Gastrocnemius medialis (tissue), 4 donors: Measurements from ENCODE around the gene TTLL9. TPM values are rescaled to one million over a fixed set of nuclear protein-coding genes. Genes with fewer than 3 reads are reported as not detected.

Experiments used
- ATAC-seq, 2 donors: fragments of 150-250 bp; one replicate each; pipeline ENCODE4 v1.9.1; 2016
- DNase-seq, 2 donors: peaks; one replicate each; pipeline ENCODE4 v3.0.0-alpha.2; 2019
- H3K27ac ChIP-seq, 4 donors: fragments of 200-600 bp; sonication (generic); 1 replicate in 1 of 4; 2 replicates in 3 of 4; pipeline ENCODE4 v1.5.1; 2016 to 2018; ENCODE audit warnings: mild to moderate bottlenecking in 2 of 4, moderate library complexity in 1 of 4
- H3K27me3 ChIP-seq, 3 donors: fragments of 200-600 bp; sonication (generic) in 2 of 3; 1 replicate in 1 of 3; 2 replicates in 2 of 3; pipeline versions ENCODE4 v1.5.1 to v1.6.0; 2016 to 2019; ENCODE audit warnings: mild to moderate bottlenecking in 1 of 3, moderate library complexity in 1 of 3
- H3K36me3 ChIP-seq, 2 donors: fragments of 200-600 bp; sonication (generic) in 1 of 2; one replicate each; pipeline ENCODE4 v1.5.1; 2017 to 2018
- H3K4me1 ChIP-seq, 2 donors: fragments of 200-600 bp; sonication (generic) in 1 of 2; one replicate each; pipeline ENCODE4 v1.5.1; 2016 to 2017; ENCODE audit warnings: mild to moderate bottlenecking in 2 of 2
- H3K4me3 ChIP-seq, 4 donors: fragments of 200-600 bp; sonication (generic) in 3 of 4; 1 replicate in 1 of 4; 2 replicates in 3 of 4; pipeline ENCODE4 v1.5.1; 2016 to 2019; ENCODE audit warnings: mild to moderate bottlenecking in 2 of 4
- H3K9me3 ChIP-seq, 3 donors: fragments of 200-600 bp; sonication (generic) in 2 of 3; 1 replicate in 1 of 3; 2 replicates in 2 of 3; pipeline ENCODE4 v1.5.1; 2016 to 2019
- POLR2A ChIP-seq, 2 donors: fragments of 450-650 bp; IDR thresholded peaks; one replicate each; pipeline ENCODE4 v1.6.1; 2017; ENCODE audit warnings: antibody characterized with exemption in 2 of 2, mild to moderate bottlenecking in 2 of 2, moderate library complexity in 2 of 2
- in situ Hi-C, 4 donors: fragments of 200-750 bp; cut with MboI; loops; one replicate each; pipeline versions ENCODE4 v1.15.0 to v1.8.0; 2017; ENCODE audit warnings: low sequenced_read_pairs in 4 of 4
- intact Hi-C: fragments of 100-400 bp; cut with DNase I; formaldehyde crosslinking; loops from one replicate; pipeline ENCODE4 v1.15.1; 2023; ENCODE audit warnings: low total_unique reads
- total RNA-seq, 4 donors: library from RNA; depleted of rRNA; stranded (reverse); fragments of >200 nt; gene quantifications; one replicate each; pipeline versions ENCODE4 v1.1.0 to v1.2.3, GENCODE V29; 2016
- TF ChIP-seq, protein P1 (sequence below), 5 experiments: fragments of 450-650 bp in 3 of 5; fragments of 200-600 bp in 2 of 5; sonication (generic) in 2 of 5; IDR thresholded peaks in 4 of 5; conservative IDR thresholded peaks in 1 of 5; 1 replicate in 4 of 5; 2 replicates in 1 of 5; pipeline ENCODE4 v1.5.1; 2016 to 2019; ENCODE audit warnings: antibody characterized with exemption in 5 of 5, mild to moderate bottlenecking in 3 of 5, moderate library complexity in 3 of 5

Gene TTLL9
- total RNA-seq, 4 donors from 2014 or later, result not detected

DNA sequence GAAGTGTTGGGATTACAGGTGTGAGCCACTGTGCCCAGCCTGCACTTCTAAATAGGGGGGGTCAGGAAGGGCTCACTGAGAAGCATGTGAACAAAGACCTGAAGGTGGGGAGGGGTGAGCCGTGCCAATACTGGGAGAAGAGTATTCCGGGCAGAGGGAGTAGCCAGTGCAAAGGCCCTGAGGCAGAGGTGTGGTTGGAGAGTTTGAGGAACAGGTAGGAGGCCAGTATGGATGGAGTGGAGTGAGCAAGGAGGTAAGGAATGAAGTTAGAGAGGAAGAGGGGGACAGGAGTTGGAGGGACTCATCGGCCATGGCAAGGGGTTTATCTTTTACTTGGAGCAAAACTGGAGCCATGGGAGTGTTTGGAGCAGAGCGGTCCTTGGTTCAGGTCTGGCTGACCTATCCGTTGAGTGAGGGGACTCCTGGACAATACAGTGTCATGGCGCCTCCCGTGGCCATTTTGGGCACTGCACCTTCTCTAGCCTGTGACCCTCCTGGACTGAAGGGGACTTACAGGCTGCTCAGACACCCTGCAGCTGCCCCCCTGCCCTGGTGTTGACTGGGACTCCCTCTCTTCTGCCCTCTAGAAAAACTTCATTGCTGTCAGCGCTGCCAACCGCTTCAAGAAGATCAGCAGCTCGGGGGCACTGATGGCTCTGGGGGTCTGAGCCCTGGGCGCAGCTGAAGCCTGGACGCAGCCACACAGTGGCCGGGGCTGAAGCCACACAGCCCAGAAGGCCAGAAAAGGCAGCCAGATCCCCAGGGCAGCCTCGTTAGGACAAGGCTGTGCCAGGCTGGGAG, 37.1 kb upstream of the TTLL9 start:
- Histone ChIP-seq H3K4me3 (no peak overlapping the region), H3K27me3 (no peaks in the 10 kb centered on the region), H3K36me3 (peaks cover 0 to 4% of the 10 kb centered on the region in 2 donors), H3K9me3 (no peaks in the 10 kb centered on the region), H3K4me1 (peaks cover 14 to 55% of the 10 kb centered on the region in 2 donors), H3K27ac (peak overlapping the region; percentile 69 to 95 (median 80))
- intact Hi-C loops (loop anchor here (2.0 to 10.0 kb wide), 2 partner anchors 109 to 281 kb away; no protein-coding TSS in a partner anchor), in situ Hi-C loops (loop anchor here in 1 of 4 donors (25.0 kb wide), 1 partner anchor 96 kb away; the partner anchor contains the start of gene TPX2)
- DNase-seq (peak in 1 of 2 donors; percentile 65), ATAC-seq (peak in 1 of 2 donors; percentile 39)
- no peak for TF ChIP-seq POLR2A (IDR thresholded peaks at IDR 0.05)
- TF ChIP-seq, protein P1, sequence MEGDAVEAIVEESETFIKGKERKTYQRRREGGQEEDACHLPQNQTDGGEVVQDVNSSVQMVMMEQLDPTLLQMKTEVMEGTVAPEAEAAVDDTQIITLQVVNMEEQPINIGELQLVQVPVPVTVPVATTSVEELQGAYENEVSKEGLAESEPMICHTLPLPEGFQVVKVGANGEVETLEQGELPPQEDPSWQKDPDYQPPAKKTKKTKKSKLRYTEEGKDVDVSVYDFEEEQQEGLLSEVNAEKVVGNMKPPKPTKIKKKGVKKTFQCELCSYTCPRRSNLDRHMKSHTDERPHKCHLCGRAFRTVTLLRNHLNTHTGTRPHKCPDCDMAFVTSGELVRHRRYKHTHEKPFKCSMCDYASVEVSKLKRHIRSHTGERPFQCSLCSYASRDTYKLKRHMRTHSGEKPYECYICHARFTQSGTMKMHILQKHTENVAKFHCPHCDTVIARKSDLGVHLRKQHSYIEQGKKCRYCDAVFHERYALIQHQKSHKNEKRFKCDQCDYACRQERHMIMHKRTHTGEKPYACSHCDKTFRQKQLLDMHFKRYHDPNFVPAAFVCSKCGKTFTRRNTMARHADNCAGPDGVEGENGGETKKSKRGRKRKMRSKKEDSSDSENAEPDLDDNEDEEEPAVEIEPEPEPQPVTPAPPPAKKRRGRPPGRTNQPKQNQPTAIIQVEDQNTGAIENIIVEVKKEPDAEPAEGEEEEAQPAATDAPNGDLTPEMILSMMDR (IDR thresholded peaks at IDR 0.05 in 4 of 5, conservative IDR thresholded peaks at IDR 0.05 in 1 of 5), result peak; percentile 73 to 87 (median 83)

DNA sequence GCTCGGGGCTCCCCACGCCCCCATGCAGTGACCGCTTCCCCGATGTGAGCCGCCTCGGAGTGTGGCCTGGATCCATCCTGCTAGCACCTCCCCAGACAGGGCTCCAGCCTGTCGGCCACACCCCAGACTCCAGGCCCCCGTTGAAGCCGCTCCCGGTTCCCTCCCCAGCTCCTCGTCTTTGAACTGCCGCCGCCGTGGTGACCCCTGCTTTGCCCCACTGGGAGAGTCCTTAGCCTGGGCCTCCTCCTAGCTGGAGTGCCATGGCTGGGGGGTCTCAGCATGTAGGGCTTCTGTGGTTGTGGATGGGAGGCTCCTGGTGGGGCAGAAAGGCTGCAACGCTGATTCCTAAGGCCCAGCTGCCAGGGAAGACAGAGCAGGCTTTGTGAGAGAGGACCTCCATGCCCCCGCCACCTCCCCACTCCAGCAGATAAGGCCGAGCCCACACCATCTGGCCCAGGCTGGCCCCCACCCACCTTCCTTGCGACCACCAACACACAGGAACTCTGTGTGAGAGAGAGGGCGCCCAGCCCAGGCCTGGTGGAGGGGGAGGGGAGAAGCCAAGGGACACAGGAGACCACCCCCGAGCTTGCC, 36.4 kb upstream of the TTLL9 start:
- ATAC-seq (no peak), DNase-seq (no peak)
- H3K9me3 ChIP-seq, result no peaks in the 10 kb centered on the region
- H3K4me3 ChIP-seq, result no peak overlapping the region
- H3K36me3 ChIP-seq, result peaks cover 0 to 4% of the 10 kb centered on the region in 2 donors
- H3K27ac ChIP-seq, result peak overlapping the region; percentile 69 to 95 (median 80)
- intact Hi-C loops (loop anchor here (2.0 to 10.0 kb wide), 2 partner anchors 109 to 281 kb away; no protein-coding TSS in a partner anchor), in situ Hi-C loops (loop anchor here in 1 of 4 donors (25.0 kb wide), 1 partner anchor 97 kb away; the partner anchor contains the start of gene TPX2)
- peaks cover 14 to 48% of the 10 kb centered on the region in 2 donors for H3K4me1 ChIP-seq
- TF ChIP-seq POLR2A (IDR thresholded peaks at IDR 0.05), result no peak
- TF ChIP-seq, protein P1 (IDR thresholded peaks at IDR 0.05 in 4 of 5, conservative IDR thresholded peaks at IDR 0.05 in 1 of 5), result no peak
- no peaks in the 10 kb centered on the region for H3K27me3 ChIP-seq

DNA sequence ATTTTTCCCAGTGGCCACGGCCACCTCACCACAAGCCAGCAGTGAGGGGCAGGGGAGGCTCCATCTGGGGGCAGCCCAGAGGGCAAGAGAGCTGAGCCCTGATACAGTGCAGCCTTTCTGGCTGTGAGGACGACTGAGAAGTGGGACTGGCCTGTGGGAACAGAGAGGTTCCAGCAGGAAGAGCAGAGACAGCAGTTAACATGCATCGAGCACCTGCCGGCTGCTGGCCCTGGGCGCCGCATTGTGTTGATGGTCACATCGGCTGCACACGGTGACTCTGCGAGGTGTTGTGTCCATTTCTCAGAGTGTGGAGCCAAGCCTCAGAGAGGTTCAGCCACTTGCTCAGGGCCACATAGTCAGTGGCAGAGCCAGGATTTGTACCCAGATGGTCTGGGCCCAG, 34.9 kb upstream of the TTLL9 start:
- H3K27me3 ChIP-seq, result no peaks in the 10 kb centered on the region
- ATAC-seq, result peak in 1 of 2 donors; percentile 2
- in situ Hi-C loops, result loop anchor here in 1 of 4 donors (25.0 kb wide), 1 partner anchor 98 kb away; the partner anchor contains the start of gene TPX2
- TF ChIP-seq, protein P1 (IDR thresholded peaks at IDR 0.05 in 4 of 5, conservative IDR thresholded peaks at IDR 0.05 in 1 of 5), result no peak
- no peak for TF ChIP-seq POLR2A (IDR thresholded peaks at IDR 0.05)
- peaks cover 14 to 38% of the 10 kb centered on the region in 2 donors for H3K4me1 ChIP-seq
- peak overlapping the region; percentile 79 to 95 (median 80) for H3K27ac ChIP-seq
- intact Hi-C loops, result loop anchor here (5.0 to 10.0 kb wide), 2 partner anchors 98 to 279 kb away; partner anchors contain the start of gene TPX2
- H3K9me3 ChIP-seq, result no peaks in the 10 kb centered on the region
- no peak overlapping the region for H3K4me3 ChIP-seq
- DNase-seq, result no peak
- peaks cover 0 to 4% of the 10 kb centered on the region in 2 donors for H3K36me3 ChIP-seq

DNA sequence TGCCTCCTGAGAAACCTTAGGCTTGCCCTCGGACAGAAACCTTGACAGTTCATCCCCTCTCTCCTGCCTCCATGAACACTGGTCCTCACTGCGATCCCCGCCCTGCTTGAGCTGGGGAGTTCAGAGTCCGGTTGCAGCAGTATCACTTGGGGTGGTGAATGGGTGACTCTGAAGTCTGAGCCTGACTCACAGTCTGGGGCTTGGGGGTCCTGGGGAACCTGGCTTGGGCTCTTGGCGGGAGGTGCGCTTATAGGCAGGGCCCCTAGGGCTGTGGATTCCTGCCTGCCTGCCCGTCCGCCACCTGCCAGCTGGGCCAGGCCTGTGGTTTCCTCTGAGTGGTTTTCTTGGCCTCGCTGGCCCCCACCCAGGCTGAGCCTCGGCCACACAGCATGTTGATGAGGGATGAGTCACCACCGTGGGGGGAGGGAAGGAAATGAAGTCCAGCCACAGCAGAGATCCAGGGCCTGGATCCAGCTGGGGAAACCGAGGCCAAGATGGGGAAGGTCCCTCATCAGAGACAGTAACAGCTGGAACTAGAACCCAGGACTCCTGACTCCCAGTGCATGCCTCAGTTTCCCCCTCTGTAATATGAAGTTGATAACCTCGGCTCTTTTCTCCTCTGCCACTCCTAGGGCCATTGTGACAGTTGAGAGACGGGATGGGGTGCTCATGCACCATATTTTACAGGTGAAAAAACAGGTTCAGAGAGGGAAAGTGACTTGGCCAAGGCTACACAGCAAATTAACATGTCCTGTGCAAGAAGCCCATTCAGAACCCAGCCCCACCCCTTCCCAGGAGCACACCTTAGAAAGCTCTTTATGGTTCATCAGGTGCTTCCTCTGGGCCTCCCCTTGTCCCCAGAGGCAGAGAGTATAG, 34.2 kb upstream of the TTLL9 start:
- ATAC-seq (peak; percentile 81 to 96), DNase-seq (peak; percentile 89 to 94)
- intact Hi-C loops (loop anchor here (2.0 to 10.0 kb wide), 3 partner anchors 13 to 279 kb away; partner anchors contain the start of gene TPX2), in situ Hi-C loops (loop anchor here in 1 of 4 donors (25.0 kb wide), 1 partner anchor 99 kb away; the partner anchor contains the start of gene TPX2)
- H3K36me3 ChIP-seq, result peaks cover 0 to 4% of the 10 kb centered on the region in 2 donors
- peaks cover 14 to 33% of the 10 kb centered on the region in 2 donors for H3K4me1 ChIP-seq
- H3K4me3 ChIP-seq, result no peak overlapping the region
- no peak for TF ChIP-seq POLR2A (IDR thresholded peaks at IDR 0.05)
- TF ChIP-seq, protein P1 (IDR thresholded peaks at IDR 0.05 in 4 of 5, conservative IDR thresholded peaks at IDR 0.05 in 1 of 5), result no peak
- no peaks in the 10 kb centered on the region for H3K9me3 ChIP-seq
- H3K27me3 ChIP-seq, result no peaks in the 10 kb centered on the region
- peak overlapping the region; percentile 79 to 95 (median 80) for H3K27ac ChIP-seq
